Measurements from ENCODE around the gene NTN5.

- no peak for TF ChIP-seq CTCF (IDR thresholded peaks at IDR 0.05; ENCODE audit: poor library complexity)
- no peak for TF ChIP-seq EZH2 (IDR thresholded peaks at IDR 0.05; ENCODE audit: borderline replicate concordance)
- TF ChIP-seq EZH2phosphoT487 (IDR thresholded peaks at IDR 0.05; ENCODE audit: low read depth, severe bottlenecking, unreplicated experiment): no peak
These were observed 751 bp upstream of the NTN5 start for GRCh38 chr19:48673436-48674100.
